Brain microvascular endothelial cell (primary cell): ENCODE results near the gene PAN3.

Experiments
- DNase-seq: peaks from one replicate; pipeline ENCODE4 v3.0.0-alpha.2; 2020
- H3K27ac ChIP-seq: fragments of 250-450 bp; sonication (Bioruptor Pico); 2 replicates; pipeline ENCODE4 v1.5.1; 2020; ENCODE audit warnings: mild to moderate bottlenecking, moderate library complexity
- H3K27me3 ChIP-seq: fragments of 250-450 bp; sonication (Bioruptor Pico); replicated peaks from 2 replicates; pipeline ENCODE4 v1.5.1; 2020; ENCODE audit warnings: mild to moderate bottlenecking
- H3K36me3 ChIP-seq: fragments of 250-450 bp; sonication (Bioruptor Pico); replicated peaks from 2 replicates; pipeline ENCODE4 v1.5.1; 2020; ENCODE audit warnings: mild to moderate bottlenecking
- H3K4me3 ChIP-seq: 2 replicates; pipeline ENCODE4 v1.5.1; 2011; ENCODE audit warnings: low read depth, mild to moderate bottlenecking, control low read depth, low read length, moderate library complexity
- in situ Hi-C: cut with HindIII; loops from 2 replicates; pipeline ENCODE4 v1.10.0; 2017; ENCODE audit warnings: low sequenced_read_pairs, low pct_ligation_motif_present
- TF ChIP-seq, protein P1 (sequence below): IDR thresholded peaks from 2 replicates; pipeline ENCODE4 v1.5.1; 2011; ENCODE audit warnings: low read depth, mild to moderate bottlenecking, moderate library complexity, low read length, control low read depth, inconsistent platforms; ENCODE audit errors: missing control alignments

The PAN3 gene

DNA sequence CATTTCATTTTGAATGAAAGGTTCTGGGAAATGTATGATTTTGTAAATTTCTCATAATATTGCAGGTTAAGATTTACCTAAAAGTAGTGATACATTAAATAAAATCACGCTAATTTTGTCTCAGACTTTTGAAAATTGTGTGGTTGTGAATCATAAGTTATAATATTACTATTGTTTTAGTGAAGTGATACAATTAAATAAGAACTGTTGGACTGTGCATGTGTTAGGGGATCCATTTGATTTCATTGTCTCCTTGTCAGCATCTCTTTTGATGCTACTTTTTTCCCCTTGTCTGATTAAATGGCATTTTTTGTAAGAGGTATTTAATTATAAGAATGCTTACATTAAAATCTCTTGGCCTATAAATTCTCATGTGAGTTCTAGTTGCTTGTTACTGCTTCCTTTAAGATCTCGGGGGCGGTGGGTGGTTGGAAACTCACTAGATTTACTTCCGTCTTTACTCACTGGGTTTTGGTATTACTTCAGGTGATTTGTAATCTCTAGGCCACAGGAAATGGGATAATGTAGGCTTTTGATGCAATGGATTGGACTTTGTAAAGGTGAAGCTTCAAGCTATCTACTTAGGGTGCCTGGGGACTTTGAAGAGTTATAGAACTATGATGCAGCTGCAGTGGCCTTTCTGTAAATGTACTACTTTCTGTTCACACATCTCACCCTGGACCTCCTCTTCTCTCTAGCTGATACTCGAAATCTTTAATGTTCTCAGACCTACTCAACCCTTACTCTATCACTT, 66.5 kb downstream of the PAN3 start:
- DNase-seq, result no peak
- Histone ChIP-seq H3K27me3 (no peaks in the 10 kb centered on the region), H3K36me3 (no peaks in the 10 kb centered on the region), H3K27ac (no peak overlapping the region), H3K4me3 (no peak overlapping the region)
- TF ChIP-seq, protein P1, sequence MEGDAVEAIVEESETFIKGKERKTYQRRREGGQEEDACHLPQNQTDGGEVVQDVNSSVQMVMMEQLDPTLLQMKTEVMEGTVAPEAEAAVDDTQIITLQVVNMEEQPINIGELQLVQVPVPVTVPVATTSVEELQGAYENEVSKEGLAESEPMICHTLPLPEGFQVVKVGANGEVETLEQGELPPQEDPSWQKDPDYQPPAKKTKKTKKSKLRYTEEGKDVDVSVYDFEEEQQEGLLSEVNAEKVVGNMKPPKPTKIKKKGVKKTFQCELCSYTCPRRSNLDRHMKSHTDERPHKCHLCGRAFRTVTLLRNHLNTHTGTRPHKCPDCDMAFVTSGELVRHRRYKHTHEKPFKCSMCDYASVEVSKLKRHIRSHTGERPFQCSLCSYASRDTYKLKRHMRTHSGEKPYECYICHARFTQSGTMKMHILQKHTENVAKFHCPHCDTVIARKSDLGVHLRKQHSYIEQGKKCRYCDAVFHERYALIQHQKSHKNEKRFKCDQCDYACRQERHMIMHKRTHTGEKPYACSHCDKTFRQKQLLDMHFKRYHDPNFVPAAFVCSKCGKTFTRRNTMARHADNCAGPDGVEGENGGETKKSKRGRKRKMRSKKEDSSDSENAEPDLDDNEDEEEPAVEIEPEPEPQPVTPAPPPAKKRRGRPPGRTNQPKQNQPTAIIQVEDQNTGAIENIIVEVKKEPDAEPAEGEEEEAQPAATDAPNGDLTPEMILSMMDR, result no peak
- in situ Hi-C loops, result no loop called here

DNA sequence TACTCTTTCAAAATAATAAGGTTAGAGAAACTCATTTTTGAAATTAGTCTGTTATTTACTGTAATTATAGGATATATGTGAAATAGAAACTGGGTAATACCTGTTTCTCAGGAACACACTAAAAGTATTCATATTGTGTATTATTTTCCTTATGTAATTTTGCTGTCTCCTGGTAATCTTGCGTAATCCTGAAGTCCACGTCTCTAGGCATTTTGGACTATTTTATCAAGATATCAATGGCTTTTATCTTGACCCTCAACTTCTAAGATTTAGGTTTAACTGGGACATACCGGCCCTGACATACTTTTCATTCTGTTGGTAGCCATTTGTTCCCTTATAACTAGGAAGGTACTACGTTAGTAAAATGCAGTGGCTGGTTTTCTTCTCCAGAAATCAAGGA, 80.3 kb downstream of the PAN3 start:
- TF ChIP-seq, protein P1, result no peak
- no peak for DNase-seq
- H3K4me3 ChIP-seq, result no peak overlapping the region
- H3K36me3 ChIP-seq, result no peaks in the 10 kb centered on the region
- H3K27me3 ChIP-seq, result no peaks in the 10 kb centered on the region
- in situ Hi-C loops, result no loop called here
- no peak overlapping the region for H3K27ac ChIP-seq

DNA sequence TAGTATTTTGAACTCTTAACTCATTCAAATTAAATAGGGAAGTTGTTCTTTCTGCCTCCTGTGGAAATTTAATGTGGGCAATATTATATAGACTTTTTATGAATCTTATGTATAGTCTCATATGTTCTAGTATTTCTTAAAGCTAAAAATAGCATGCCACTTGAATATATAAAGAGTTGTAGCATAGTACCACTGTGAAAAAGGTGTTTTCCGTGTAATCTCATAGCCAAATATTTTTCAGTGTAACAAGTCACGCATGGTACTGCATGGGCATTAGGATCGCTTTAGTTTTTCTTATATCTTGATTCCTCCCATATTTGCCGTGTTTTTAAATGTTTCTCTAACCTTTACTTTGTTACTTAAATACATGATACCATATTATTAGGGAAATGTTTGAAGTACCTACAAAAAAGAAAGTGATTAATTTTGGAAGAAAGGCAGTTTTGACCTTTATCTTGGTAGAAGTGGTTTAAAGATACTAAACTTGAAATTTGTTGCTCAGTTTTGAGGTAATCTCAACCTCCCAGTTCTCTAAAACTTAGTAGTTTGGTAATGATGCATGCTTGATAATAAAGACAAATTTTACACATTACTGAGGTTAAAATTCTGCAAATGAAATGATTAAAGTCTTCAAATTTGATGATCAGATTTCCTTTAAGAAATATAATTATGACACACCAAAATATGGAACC, 81.2 kb downstream of the PAN3 start:
- in situ Hi-C loops, result no loop called here
- Histone ChIP-seq H3K36me3 (no peaks in the 10 kb centered on the region), H3K4me3 (no peak overlapping the region), H3K27ac (no peak overlapping the region), H3K27me3 (no peaks in the 10 kb centered on the region)
- TF ChIP-seq, protein P1, result no peak
- no peak for DNase-seq

DNA sequence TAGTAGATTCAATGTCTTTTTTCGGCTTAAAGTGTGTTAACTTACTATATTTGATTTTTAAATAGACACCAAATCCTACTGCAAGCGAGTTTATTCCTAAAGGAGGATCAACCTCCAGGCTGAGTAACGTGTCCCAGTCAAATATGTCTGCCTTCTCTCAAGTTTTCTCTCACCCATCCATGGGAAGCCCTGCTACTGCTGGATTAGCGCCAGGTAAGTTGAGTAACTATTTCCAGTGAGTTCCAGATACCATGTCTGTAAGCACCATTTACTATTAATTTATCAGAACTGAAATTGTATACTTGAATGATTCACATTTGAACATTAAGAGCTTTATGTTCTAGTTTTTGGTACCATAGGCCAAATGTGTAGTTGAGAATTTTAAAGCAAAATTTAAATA, 81.8 kb downstream of the PAN3 start:
- peak; percentile 24 for DNase-seq
- TF ChIP-seq, protein P1, result no peak
- Histone ChIP-seq H3K4me3 (no peak overlapping the region), H3K27ac (no peak overlapping the region), H3K36me3 (no peaks in the 10 kb centered on the region), H3K27me3 (no peaks in the 10 kb centered on the region)
- in situ Hi-C loops, result no loop called here

DNA sequence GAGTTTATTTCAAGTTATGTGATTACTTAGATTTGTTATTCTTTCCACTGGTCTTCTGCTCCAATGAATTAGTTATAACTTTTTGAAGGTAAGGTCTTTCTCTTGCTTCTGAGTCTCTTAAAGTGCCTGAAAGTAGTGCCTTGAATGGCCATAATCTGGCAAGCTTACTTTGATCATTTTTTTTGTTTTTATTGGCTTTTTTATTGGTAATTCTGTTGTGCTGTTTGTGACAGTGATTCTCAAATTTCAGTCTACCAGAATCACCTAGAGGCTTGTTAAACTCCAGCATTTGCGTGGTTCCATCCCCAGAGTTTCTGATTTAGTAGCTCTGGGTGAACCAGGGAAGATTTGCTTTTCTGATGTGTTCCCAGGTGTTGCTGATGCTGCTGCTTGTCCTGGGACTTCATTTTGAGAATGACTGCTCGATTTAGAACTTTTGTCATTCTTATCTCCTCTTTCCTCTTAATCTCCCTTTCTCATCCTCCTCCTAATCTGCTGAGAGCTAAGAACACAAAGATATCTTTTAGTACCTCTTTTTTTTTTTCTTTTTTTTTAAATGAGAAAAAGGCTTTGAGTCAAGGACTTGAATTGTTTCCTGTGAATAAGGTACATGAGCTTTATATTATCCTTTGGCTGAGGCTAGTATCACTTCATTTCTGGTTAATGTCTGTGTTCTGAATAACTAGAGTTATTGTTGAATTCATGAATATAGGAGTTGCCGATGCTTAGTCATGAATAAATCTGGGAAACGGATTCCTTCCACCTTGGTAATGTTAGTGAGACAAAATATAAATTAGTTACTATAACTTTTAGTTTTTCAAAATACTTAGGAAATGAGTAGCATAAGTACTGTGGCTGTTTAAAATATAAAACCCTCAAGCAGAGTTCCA, 91.4 kb downstream of the PAN3 start:
- DNase-seq, result no peak
- in situ Hi-C loops, result no loop called here

More for the DNA sequence above, 91.4 kb downstream of the PAN3 start:
- H3K27me3 ChIP-seq, result no peaks in the 10 kb centered on the region
- H3K36me3 ChIP-seq, result no peaks in the 10 kb centered on the region
- TF ChIP-seq, protein P1, result no peak
- H3K4me3 ChIP-seq, result no peak overlapping the region
- no peak overlapping the region for H3K27ac ChIP-seq
